GM04503 (cell line): ENCODE measurements around the gene PTPRB.
"Not testable (repeated sequence)": the region's sequence is repeated elsewhere in the genome, so short reads cannot be mapped to it uniquely, and the experiment has no call there.

ENCODE experiments used
- DNase-seq: peaks from one replicate; pipeline ENCODE4 v3.0.0-alpha.2; 2012; ENCODE audit warnings: low read depth

PTPRB gene

GRCh38 chr12:70540996-70541395 lies 96.2 kb downstream of the PTPRB start:
- DNase-seq, result no peak

GRCh38 chr12:70536650-70537049 lies 100.6 kb downstream of the PTPRB start:
- DNase-seq, result no peak

DNA sequence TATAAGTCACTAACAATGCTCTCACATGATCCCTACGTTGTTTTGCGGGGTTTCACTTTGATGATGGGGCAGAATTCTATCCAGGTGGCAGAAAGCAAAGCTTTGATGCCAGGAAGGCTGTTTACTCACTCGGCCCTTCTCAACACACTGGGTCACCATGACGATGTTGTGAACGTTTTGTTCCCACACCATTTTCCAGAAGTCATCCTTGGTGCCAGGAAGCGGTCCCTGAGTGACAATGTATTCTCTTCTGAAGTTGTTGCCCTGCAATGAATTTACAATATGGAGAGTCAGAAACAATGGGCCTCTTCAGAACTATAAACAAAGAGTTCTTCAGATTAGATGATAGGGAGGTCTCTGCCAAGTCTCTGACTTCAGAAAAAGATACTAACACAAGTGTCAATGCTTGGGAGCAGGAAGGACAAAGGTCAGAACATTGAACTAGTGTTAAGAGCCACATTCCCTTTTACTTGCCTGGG lies 101.3 kb downstream of the PTPRB start:
- no peak for DNase-seq

- DNase-seq, result no peak
Observed at GRCh38 chr12:70534466-70534865, 102.8 kb downstream of the PTPRB start.

DNA sequence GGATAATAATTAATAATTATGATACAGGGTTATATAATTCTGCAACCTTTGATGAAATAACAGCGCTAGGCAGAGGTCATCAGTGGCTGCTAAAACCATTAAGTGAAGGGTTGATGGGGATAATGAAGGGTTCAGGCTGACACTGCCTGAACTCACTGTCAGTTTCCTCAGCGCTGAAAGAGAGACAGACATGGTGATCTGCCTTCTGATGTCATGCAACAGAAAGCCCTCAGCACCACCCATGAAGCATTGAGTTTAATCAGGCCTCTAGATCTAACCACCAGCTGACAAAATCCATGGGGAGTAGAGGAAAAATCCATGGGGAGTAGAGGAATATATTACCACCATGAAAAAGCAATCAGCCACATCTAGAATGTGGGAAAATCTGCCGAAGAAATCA lies 107.6 kb downstream of the PTPRB start:
- DNase-seq, result no peak

DNA sequence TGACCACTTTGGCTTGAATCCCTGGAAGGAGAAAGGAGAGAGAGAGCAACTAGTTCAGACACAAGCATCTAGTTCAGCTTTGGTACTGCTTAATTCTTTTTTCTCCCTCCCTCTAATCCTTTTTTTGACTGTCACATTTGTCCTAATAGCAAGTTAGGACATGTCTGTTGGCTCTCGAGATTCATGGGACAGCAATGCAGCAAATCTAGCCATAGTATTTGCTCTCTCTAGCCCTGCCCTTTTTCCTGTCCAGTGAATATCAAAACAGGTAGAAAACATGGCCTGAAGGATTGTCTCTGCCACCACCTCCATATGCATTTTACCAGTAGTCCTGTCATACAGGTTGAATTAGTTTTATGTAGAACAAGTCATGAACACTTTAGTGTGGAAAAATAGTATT lies 116.4 kb downstream of the PTPRB start:
- no peak for DNase-seq

DNA sequence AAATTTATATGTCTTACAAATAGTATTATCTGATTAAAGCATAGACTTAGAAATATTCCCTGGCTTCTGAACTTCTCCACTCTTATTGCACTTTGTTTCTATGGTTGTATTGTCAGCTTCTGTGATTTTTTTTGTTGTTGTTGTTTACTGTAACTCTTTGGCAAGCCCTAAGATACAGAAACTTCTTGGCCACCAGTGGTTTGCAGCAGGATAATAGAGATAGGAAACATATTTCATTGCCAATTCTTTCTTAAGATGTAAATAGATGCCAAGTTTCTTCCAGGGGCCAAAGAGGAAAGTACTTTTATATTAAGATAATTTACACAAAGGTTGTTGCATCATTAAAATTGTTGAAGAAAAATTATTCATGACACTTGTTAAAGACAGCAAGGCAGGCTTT lies 123.8 kb downstream of the PTPRB start:
- DNase-seq, result no peak

DNA sequence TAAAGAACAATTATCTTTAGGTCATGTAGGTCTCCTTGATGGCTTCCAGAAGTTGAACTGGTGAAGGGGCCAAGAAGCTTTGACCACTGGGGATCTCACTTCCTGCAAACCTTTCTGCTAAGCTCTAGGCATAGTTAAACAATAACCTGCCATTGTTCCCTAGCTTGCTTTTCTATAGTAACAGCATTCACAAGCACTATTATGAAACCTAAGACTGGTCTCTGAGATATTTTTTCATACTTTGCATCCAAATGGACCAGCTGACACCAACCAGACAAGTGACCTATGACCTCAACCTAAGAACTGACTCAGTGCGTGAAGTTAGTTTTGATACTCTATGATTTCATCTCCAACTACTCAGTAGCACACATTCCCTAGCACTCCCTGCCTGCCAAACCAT lies 129.1 kb downstream of the PTPRB start:
- DNase-seq, result no peak

GRCh38 chr12:70507442-70507841 lies 129.8 kb downstream of the PTPRB start:
- DNase-seq, result no peak

GRCh38 chr12:70497508-70497907 lies 139.7 kb downstream of the PTPRB start:
- DNase-seq, result no peak

GRCh38 chr12:70492904-70493303 lies 144.3 kb downstream of the PTPRB start:
- not testable (repeated sequence) for DNase-seq

GRCh38 chr12:70490928-70491327 lies 146.3 kb downstream of the PTPRB start:
- not testable (repeated sequence) for DNase-seq

DNA sequence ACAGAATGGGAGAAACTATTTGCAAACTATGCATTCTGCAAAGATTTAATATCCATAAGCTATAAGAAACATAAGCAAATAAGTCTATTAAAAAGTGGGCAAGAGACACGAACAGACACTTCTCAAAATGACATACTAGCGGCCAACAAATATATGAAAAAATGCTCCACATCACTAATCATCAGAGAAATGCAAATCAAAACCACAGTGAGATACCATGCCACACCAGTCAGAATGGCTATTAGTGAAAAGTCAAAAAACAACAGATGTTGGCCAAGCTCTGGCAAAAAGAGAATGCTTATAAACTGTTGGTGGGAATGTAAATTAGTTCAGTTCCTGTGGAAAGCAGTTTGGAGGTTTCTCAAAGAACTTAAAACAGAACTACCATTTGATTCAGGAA lies 149.8 kb downstream of the PTPRB start:
- DNase-seq, result no peak

GRCh38 chr12:70486588-70486987 lies 150.6 kb downstream of the PTPRB start:
- no peak for DNase-seq

- no peak for DNase-seq
Observed at GRCh38 chr12:70485704-70486103, 151.5 kb downstream of the PTPRB start.

- DNase-seq, result no peak
Observed at GRCh38 chr12:70484464-70484863, 152.8 kb downstream of the PTPRB start.

GRCh38 chr12:70482764-70483163 lies 154.5 kb downstream of the PTPRB start:
- DNase-seq, result no peak

DNA sequence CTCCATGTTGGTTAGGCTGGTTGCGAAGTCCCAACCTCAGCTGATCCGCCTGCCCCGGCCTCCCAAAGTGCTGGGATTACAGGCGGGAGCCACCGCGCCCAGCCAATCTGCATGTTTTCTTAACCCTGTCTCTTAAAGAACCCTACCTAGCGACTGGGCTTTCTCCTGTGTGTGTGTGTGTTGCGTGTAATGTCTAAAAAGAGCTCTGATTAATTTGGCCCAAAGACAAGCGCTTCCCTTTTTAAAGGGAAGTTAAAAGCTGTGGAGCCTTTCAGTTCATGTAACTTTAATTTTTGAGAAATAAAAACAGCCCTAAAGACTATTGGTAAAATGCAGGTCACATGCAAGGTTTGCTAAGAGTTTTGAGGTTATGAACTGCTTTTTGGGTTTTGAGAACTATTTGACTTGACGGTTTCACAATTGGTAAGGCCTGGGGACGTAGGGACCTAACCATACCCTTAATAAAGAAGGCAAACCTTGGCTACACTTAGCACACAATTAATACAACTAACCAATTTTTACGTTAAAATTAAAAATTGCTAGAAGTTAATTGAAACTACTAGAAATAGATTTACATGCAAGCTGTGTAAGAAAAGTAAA lies 167.9 kb downstream of the PTPRB start:
- DNase-seq, result no peak

DNA sequence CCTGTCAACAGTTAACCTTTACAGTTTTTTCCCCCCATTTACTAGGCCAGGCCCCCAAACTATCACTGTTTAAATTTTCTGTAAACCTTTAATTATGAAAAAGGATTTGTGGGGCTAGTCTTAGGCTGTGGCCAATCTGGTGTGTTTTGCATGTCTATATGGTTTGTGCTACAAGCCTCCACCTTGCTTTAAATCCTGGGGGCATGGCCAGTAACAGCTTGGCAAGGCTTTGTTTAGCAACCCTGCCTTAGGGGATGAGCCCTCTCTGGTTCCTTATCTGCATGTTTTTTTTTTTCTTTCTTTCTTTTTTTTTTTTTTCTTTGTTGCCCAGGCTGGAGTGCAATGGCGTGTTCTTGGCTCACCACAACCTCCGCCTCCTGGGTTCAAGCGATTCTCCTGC lies 168.5 kb downstream of the PTPRB start:
- no peak for DNase-seq

- no peak for DNase-seq
Observed at GRCh38 chr12:70467918-70468733, 169.1 kb downstream of the PTPRB start.

GRCh38 chr12:70467476-70467875 lies 169.8 kb downstream of the PTPRB start:
- DNase-seq, result no peak

DNA sequence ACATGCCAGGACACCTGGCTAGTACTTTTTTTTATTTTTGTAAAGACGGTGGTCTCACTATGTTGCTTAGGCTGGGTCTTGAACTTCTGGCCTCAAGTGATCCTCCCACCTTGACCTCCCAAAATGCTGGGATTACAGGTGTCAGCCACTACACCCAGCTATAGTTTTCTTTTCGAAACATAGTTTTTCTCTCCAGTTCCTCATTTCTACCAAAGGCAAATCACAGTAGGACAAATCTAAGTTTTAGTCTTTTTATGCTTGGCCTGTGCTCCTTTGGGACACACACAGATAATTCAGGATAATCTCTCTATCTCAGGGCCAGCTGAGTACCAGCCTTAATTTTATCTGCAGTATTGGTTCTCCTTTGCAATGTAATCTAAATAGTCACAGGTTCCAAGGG lies 170.5 kb downstream of the PTPRB start:
- no peak for DNase-seq
